Measurements from ENCODE around the gene BPGM.

BPGM gene

DNA sequence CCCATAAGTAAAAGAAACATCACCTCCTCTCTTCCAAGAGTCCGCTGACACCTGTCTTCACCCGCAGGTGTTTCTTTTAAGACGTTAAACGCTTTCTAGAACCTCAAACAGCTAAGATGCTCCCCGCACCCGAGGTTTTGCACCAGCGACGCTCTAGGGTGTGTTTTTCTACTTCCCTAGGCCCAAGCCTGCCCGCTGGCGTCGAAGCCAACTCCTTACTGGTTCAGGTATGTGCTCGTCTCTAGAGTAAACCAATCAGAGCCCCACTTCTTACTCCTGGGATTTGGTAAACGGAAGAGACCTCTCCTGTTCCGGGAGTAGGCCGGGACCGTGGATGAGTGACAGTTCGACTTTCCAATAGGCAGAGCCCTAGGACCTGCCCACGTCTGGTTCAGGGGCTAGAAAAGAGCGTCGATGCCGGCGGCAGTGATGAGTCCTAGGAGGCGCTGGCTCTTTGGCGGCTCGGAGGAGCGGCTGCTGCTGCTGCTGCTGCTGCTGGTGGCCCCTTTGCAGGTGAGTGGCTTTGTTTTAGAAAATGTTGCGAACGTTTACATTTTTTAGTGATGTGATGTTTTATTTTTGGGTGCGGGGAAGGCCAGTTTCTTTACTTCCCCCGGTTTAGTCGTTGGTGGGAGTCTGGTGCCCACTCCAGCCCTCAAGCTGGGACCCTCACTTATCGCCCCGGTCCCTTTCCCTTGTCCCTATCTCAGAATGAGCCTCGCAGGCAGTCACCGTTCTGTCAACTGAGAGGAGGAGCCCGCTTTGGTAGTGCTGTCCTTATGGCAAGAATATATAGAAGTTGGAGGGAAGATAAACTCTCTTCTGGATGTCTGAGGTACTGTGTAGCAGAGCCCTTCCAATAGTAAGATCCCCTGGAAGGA lies at the start of gene BPGM:
Gene BPGM (plus strand): TSS at position 429 of the 881 bp plus-strand sequence. CDS start 14,655 bp downstream, outside the sequence.
- Mint-ChIP-seq H3K27me3 (no peaks in the 10 kb centered on the region), H3K4me3 (no peak within 1 kb of the TSS), H3K4me1 (ENCODE audit: low read depth) (peaks cover 37% of the 10 kb centered on the region), H3K36me3 (ENCODE audit: low read depth) (peaks cover 12% of the 10 kb centered on the region), H3K27ac (no peak within 1 kb of the TSS), H3K9me3 (no peaks in the 10 kb centered on the region)

DNA sequence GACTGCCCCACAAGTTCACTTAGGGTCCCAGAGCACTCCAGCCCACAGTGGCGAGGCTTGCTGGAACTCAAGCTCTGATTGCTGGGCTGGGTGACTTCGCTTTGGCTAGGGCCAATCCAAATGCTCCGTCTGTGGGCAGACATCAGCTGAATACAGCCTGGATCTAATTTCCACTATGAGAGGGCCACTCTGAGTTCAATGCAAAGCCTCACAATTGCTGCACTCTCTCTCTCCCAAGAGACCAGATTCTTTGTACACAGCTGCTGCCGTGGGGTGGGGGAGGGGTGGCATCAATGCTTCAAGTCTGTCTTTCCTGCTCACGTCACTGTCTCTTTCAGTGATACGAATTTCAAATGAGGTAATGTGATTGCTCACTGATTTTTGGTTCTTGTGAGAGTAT lies 47.3 kb upstream of the BPGM start:
- no peak overlapping the region for H3K27ac Mint-ChIP-seq
- no peaks in the 10 kb centered on the region for H3K9me3 Mint-ChIP-seq
- no peak overlapping the region for H3K4me3 Mint-ChIP-seq
- peaks cover 28% of the 10 kb centered on the region for H3K27me3 Mint-ChIP-seq
- no peaks in the 10 kb centered on the region for H3K4me1 Mint-ChIP-seq (ENCODE audit: low read depth)
- no peaks in the 10 kb centered on the region for H3K36me3 Mint-ChIP-seq (ENCODE audit: low read depth)

DNA sequence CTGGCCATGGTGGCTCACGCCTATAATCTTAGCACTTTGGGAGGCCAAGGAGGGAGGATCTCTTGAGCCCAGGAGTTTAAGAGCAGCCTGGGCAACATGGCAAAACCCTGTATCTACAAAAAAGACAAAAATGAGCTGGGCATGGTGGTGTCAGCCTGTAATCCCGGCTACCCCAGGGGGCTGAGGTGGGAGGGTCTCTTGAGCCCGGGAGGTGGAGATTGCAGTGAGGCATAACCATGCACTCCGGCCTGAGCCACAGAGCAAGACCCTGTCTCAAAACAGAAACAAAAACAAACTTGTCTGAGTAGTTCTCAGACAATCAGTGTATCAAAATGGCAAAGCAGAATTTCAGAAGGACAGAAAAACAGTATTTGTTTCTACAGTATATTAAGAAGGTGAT lies 45.2 kb upstream of the BPGM start:
- Mint-ChIP-seq H3K9me3 (no peaks in the 10 kb centered on the region), H3K4me3 (no peak overlapping the region), H3K27ac (no peak overlapping the region)

DNA sequence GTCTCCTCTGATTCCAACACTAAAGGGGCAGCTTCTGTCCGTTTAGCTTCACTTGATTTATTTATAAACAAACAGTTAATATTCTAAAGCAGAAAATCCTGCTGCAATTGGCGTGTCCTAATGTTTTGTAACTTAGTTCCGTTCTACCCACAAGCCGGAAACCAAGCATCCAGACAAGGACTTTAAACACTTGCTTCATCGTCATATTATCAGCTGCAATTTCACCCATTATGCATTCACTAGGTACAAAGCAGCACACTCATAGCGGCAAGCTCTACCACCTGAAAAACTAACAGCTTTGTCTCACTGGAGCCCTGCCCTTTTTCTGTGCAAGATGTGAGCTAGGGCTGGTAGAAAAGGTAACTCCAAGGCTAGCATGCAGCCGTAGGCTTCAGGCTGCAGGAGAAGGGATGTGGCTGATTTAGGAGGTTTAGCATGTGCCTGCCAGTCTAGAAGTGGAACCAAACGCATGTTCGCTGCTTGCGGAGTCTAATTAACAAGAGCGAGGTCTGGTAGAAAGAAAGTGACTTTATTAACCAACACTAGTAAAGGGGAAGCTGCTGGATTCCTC lies 43.7 kb upstream of the BPGM start:
- Mint-ChIP-seq H3K27me3 (peaks cover 52% of the 10 kb centered on the region), H3K36me3 (ENCODE audit: low read depth) (no peaks in the 10 kb centered on the region), H3K4me1 (ENCODE audit: low read depth) (peaks cover 5% of the 10 kb centered on the region), H3K27ac (no peak overlapping the region), H3K9me3 (no peaks in the 10 kb centered on the region), H3K4me3 (no peak overlapping the region)

More for the DNA sequence above, 45.2 kb upstream of the BPGM start:
- Mint-ChIP-seq H3K4me1 (ENCODE audit: low read depth) (peaks cover 2% of the 10 kb centered on the region), H3K36me3 (ENCODE audit: low read depth) (no peaks in the 10 kb centered on the region), H3K27me3 (peaks cover 37% of the 10 kb centered on the region)

DNA sequence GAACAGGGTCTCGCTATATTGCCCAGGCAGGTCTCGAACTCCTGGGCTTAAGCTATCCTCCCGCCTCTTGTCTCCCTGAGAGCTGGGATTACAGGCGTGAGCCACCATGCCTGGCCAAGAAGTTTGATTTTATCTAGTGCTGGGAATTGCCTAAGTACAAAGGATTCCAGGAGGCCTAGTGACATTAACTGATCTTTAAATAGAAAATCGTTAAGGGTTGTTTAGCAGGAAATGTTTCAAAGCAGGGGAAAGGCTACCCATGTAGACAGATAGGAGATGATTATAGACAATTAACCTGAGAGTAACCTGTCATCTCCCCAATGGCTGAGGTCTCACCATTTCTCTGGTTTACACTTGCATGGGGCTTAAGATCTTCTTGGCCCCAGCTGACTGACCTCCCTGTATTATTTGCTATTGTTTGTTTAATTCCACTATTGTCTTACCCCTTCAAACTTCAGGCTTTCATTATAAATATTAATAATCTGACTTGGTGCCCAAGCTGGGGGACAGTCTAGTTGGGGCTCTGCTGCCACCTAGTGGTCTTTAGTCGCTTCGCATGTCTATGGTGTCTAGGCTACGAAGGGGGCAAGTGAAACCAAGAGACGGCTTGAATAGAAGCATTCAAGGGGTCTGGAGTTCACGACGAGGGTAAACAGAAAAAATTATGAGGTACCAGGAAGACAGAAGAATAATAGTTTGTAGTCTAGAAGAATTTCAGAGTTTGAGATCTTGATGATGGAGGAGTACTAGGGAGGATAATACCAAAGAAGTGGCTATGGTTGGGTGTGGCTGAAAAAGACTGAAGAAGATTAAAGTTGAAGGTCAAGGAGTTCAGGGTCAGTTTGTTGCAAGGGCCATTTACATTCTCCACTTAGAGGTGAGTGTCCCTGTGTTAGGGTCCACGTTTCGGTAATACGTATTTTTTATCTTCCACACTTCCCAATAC lies 40.4 kb upstream of the BPGM start:
- Mint-ChIP-seq H3K9me3 (no peaks in the 10 kb centered on the region), H3K27me3 (peaks cover 51% of the 10 kb centered on the region), H3K36me3 (ENCODE audit: low read depth) (no peaks in the 10 kb centered on the region), H3K27ac (no peak overlapping the region), H3K4me3 (peak overlapping the region; percentile 66), H3K4me1 (ENCODE audit: low read depth) (peaks cover 5% of the 10 kb centered on the region)

DNA sequence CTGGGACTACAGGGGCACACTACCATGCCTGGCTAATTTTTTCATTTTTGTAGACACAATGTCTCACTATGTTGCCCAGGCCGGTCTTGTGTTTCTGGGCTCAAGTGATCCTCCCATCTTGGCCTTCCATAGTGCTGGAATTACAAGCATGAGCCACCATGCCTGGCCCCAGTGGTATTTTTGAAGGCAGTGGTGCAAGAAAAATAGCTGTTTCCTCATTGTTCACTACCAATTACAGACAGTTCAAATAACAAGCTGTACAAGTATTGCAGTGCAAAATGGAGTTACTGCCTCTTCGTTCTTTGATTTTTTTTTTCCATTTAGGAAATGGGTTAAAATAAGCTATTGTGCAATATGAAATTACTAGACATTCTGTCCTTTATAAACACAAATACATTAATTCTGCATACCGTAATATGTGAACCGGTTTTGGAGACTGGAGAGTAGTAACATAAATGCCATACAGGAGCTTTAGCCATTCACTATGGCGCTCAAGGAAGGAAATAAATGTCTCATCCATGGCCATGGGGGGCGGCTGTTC lies 35.0 kb upstream of the BPGM start:
- Mint-ChIP-seq H3K9me3 (peaks cover 4% of the 10 kb centered on the region), H3K36me3 (ENCODE audit: low read depth) (no peaks in the 10 kb centered on the region), H3K4me1 (ENCODE audit: low read depth) (peaks cover 13% of the 10 kb centered on the region), H3K27ac (no peak overlapping the region), H3K27me3 (peaks cover 55% of the 10 kb centered on the region), H3K4me3 (no peak overlapping the region)

DNA sequence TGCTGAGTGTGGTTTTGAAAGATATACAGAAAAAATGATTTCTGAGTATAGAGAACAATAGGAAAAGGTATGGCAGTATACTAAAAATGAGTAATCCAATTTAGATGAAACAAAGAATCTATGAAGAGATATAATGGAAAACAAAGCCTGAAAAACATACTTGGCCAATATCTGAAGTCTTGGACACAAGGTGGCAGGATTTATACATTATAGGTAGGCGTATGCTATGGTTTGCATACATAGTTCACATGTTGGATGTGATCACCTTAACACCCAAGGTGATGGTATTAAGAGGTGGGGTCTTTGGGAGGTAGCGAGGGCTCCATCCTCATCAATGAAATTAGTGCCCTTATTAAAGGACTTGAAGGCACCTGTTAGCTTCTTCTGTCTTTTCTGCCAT lies 34.5 kb upstream of the BPGM start:
- Mint-ChIP-seq H3K9me3 (peaks cover 4% of the 10 kb centered on the region), H3K27me3 (peaks cover 52% of the 10 kb centered on the region), H3K27ac (no peak overlapping the region), H3K4me3 (no peak overlapping the region), H3K4me1 (ENCODE audit: low read depth) (peaks cover 12% of the 10 kb centered on the region), H3K36me3 (ENCODE audit: low read depth) (no peaks in the 10 kb centered on the region)

DNA sequence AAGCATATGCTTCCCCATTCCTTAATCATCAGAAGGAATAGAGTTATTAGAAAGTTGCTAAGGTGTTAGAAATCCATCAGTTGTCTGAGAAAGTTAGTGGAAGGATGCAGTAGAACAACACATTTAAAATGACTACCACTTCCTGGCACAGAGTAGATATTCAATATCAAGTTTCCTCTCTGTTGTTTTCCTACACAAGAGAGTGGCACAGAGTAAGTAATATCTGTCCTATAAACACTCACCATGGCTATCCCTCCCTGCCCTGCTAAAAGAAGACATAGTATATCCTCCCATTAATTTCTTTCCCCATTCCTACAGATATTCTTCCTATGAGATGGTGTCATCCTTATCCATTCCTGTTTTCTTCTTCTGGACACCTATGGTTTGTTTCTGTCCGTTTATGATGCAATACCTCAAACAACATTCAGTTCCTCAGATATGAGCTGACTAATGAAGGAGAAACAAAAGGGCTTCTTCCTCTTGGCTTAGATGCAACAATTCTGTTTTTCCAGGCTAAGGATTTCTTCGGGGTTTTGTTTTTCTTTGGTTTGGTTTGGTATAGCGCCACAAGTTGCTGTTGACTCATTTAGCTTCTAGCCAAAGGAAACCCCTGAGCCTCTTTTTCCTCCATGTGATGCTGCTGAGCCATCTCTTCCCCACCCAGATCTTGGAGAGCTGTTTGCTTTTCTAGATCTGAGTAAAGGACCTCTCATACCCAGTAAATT lies 32.9 kb upstream of the BPGM start:
- H3K9me3 Mint-ChIP-seq, result peaks cover 4% of the 10 kb centered on the region
- peak overlapping the region; percentile 44 for H3K4me3 Mint-ChIP-seq
- H3K27me3 Mint-ChIP-seq, result peaks cover 43% of the 10 kb centered on the region
- H3K4me1 Mint-ChIP-seq (ENCODE audit: low read depth), result peaks cover 12% of the 10 kb centered on the region
- H3K27ac Mint-ChIP-seq, result peak overlapping the region; percentile 92
- H3K36me3 Mint-ChIP-seq (ENCODE audit: low read depth), result no peaks in the 10 kb centered on the region

DNA sequence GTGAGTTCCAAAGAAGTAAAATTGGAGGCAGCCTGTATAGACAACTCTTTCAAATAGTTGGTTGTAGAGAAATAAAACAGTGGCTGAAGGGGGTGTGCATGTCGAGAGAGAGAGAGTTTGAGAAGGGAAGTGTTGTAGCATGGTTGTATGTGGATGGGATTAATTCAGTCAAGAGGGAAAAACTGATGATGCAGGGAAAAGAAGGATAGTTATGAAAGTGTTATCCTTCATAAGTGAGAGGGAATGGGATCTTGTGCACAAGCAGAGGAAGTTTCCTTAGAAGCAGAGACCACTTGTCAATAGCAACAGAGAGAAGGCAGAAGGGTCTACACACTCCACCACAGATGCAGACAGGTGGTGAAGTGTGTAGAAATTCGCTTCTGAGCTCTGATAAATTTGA lies 30.0 kb upstream of the BPGM start:
- Mint-ChIP-seq H3K36me3 (ENCODE audit: low read depth) (no peaks in the 10 kb centered on the region), H3K4me1 (ENCODE audit: low read depth) (peaks cover 12% of the 10 kb centered on the region), H3K4me3 (no peak overlapping the region), H3K27ac (no peak overlapping the region), H3K9me3 (peaks cover 4% of the 10 kb centered on the region), H3K27me3 (peaks cover 43% of the 10 kb centered on the region)

DNA sequence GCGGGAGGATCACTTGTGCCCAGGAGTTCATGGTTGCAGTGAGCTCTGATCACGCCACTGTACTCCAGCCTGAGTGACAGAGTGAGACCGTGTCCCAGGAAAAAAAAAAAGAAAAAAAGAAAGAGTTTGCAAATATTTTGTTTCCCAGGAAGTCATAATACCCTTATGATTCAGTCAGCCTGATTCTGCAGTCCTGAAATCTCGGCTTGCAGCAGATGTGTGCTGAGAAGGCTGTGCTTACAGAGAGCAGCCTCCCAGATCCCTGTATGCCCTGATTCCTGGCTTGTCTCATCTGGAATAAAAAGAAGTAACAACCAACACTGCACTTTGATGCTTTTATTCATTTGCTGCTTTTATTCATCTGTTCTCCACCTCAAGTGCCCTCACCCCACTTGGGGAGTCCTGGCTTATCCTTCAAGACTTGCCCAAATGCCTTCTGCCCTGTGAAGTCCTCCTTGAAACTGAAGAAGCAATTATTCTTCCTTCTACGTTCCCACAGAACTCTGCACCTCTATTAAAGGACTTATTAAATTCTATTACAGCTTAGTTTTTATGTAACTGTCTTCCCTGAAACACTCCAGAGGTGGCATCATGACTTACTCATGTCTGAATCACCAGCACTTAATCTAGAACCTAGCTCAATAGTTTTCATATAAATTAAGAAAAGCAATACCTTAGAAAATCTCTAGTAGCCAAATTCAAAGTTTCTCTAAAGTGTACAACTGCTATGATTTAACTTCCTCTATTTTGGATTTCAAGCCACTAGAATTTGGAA lies 27.7 kb upstream of the BPGM start:
- Mint-ChIP-seq H3K4me3 (no peak overlapping the region), H3K27ac (no peak overlapping the region), H3K36me3 (ENCODE audit: low read depth) (no peaks in the 10 kb centered on the region), H3K27me3 (peaks cover 46% of the 10 kb centered on the region), H3K9me3 (no peaks in the 10 kb centered on the region), H3K4me1 (ENCODE audit: low read depth) (peaks cover 5% of the 10 kb centered on the region)

DNA sequence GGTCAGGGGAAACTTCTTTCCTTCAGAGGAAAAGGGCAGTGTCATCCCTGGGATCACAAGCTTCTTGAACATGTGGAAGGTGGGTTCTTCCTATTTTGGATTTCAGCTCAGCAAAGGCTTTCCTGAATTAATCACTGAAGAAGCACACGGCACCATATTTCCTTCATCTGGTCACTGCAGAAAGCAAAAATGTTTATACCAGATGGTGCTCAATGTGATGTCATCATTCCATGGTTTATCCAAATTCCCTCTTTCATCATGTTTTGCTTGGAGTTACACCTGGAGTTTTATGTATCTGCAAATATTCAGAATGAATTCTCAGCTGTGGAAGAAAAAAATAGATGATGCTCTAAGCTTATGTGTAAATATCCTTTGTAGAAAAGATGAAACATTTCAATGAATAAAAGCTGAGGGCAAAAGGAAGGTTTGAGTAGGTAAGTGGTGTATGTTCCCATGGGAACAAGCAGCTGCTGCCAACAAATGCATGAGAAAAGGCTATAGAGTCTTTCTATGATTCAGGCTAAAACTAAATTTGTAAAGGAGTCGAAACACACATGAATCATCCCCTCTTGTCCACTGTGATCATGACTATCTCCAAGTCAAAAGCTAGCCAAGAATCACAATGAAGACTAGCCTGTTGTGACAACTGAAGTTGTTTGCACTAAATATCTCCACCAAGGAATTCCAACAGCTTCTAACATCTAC lies 26.9 kb upstream of the BPGM start:
- peaks cover 50% of the 10 kb centered on the region for H3K27me3 Mint-ChIP-seq
- no peak overlapping the region for H3K27ac Mint-ChIP-seq
- H3K4me3 Mint-ChIP-seq, result no peak overlapping the region
- H3K36me3 Mint-ChIP-seq (ENCODE audit: low read depth), result no peaks in the 10 kb centered on the region
- H3K4me1 Mint-ChIP-seq (ENCODE audit: low read depth), result peaks cover 3% of the 10 kb centered on the region
- H3K9me3 Mint-ChIP-seq, result no peaks in the 10 kb centered on the region

DNA sequence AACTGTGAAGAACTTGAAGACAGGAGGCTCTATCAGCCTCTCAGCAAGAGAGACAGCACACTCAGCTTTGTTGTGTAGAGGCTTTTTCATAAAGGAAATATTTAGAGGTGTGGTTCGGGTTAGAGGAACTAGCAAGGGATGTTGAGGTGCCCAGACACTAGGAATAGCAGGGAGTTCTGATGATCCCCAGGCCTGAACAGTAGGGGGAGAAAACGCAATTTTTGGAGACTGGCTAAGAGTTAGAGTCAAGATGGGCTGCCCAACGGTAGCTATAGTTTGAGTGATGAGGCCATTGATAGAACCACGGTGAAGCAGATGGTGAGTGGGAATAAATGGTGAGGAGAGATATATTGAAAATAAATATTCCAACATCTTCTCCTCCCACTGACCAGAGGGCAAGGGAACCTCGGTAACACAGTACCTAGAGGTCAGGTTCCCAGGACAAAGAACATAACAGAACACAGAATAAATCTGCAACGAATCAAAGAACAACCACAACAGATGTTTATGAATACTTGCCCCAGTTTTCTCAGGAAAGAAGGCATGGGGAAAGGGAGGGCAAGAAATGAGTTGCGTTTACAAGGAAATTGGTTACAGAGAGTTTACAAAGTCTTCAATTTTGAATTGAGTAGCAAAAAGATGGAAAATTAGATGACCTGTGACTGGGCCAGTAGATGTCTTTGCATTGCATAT lies 24.2 kb upstream of the BPGM start:
- H3K9me3 Mint-ChIP-seq, result no peaks in the 10 kb centered on the region
- H3K27ac Mint-ChIP-seq, result no peak overlapping the region
- H3K4me1 Mint-ChIP-seq (ENCODE audit: low read depth), result peaks cover 3% of the 10 kb centered on the region
- H3K27me3 Mint-ChIP-seq, result peaks cover 59% of the 10 kb centered on the region
- H3K4me3 Mint-ChIP-seq, result no peak overlapping the region
- no peaks in the 10 kb centered on the region for H3K36me3 Mint-ChIP-seq (ENCODE audit: low read depth)

DNA sequence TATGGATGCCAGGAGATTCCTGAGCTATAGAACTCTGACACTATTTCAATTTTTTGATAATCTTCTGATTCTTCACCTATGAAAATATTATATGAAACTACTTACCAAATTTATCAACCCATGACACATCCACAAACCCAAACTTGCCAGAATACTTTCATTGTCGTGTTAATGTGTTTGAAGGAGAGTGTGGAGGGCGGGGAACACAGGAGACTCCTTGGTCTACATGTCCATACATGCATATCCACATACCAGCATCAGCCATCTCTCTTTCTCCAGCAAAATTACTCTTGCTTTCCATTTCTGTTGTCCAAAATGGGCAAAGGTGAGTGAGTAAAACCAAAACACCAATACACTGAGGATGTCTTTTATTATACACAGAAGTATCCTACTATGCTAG lies 23.5 kb upstream of the BPGM start:
- Mint-ChIP-seq H3K27ac (no peak overlapping the region), H3K27me3 (peaks cover 65% of the 10 kb centered on the region), H3K4me3 (no peak overlapping the region), H3K9me3 (no peaks in the 10 kb centered on the region), H3K4me1 (ENCODE audit: low read depth) (peaks cover 3% of the 10 kb centered on the region), H3K36me3 (ENCODE audit: low read depth) (no peaks in the 10 kb centered on the region)

All from stimulated activated naive CD8-positive, alpha-beta T cell treated with anti-CD3 and anti-CD28 coated beads, Interleukin-15, Interleukin-2, amounts not matched to agents 100 ng/mL and 50 ng/mL, for 24 hours (primary cell).